Suppressor macrophage treated with lipopolysaccharide for 4 hours (primary cell): Measurements from ENCODE around the gene USP3.

Experiments used
- DNase-seq: peaks from one replicate; pipeline ENCODE4 v3.0.0-alpha.2; 2020

The USP3 gene

GRCh38 chr15:63504247-63504978 lies at the start of gene USP3:
Gene USP3, plus strand, starts transcription at chr15:63504593. Its CDS starts 147 bp downstream, at chr15:63504740.
- peak; percentile 98 for DNase-seq

GRCh38 chr15:63456258-63456657 lies 48.1 kb upstream of the USP3 start:
- DNase-seq: peak; percentile 56

- DNase-seq: no peak
Measured at GRCh38 chr15:63457379-63457778, 47.0 kb upstream of the USP3 start.

- peak; percentile 58 for DNase-seq
Measured at GRCh38 chr15:63458026-63458425, 46.4 kb upstream of the USP3 start.

GRCh38 chr15:63458794-63459395 lies 45.5 kb upstream of the USP3 start:
- DNase-seq: no peak

- DNase-seq: no peak
Measured at GRCh38 chr15:63460210-63461155, 43.9 kb upstream of the USP3 start.

GRCh38 chr15:63461230-63461985 lies 43.0 kb upstream of the USP3 start:
- no peak for DNase-seq

- DNase-seq: no peak
Measured at GRCh38 chr15:63462088-63462487, 42.3 kb upstream of the USP3 start.

- no peak for DNase-seq
Measured at GRCh38 chr15:63463036-63463435, 41.4 kb upstream of the USP3 start.

GRCh38 chr15:63463793-63464192 lies 40.6 kb upstream of the USP3 start:
- no peak for DNase-seq

GRCh38 chr15:63465104-63465503 lies 39.3 kb upstream of the USP3 start:
- DNase-seq: no peak

GRCh38 chr15:63466378-63467192 lies 37.8 kb upstream of the USP3 start:
- peak; percentile 74 for DNase-seq

- DNase-seq: no peak
Measured at GRCh38 chr15:63469190-63469589, 35.2 kb upstream of the USP3 start.

GRCh38 chr15:63469984-63470383 lies 34.4 kb upstream of the USP3 start:
- no peak for DNase-seq

GRCh38 chr15:63473007-63473748 lies 31.2 kb upstream of the USP3 start:
- no peak for DNase-seq

GRCh38 chr15:63473749-63473998 lies 30.7 kb upstream of the USP3 start:
- DNase-seq: no peak

GRCh38 chr15:63473999-63474809 lies 30.2 kb upstream of the USP3 start:
- DNase-seq: peak; percentile 81

- DNase-seq: peak; percentile 88
Measured at GRCh38 chr15:63474810-63475316, 29.5 kb upstream of the USP3 start.

GRCh38 chr15:63475707-63476106 lies 28.7 kb upstream of the USP3 start:
- no peak for DNase-seq

GRCh38 chr15:63476229-63476632 lies 28.2 kb upstream of the USP3 start:
- DNase-seq: peak; percentile 75
